Esophagus squamous epithelium (tissue), 4 donors: ENCODE measurements around the gene CSTPP1.

Experiments
- POLR2A ChIP-seq, 4 donors: fragments of 450-650 bp; IDR thresholded peaks; one replicate each; pipeline ENCODE4 v1.6.1; 2017; ENCODE audit warnings: antibody characterized with exemption in 4 of 4, mild to moderate bottlenecking in 4 of 4, moderate library complexity in 3 of 4
- TF ChIP-seq, protein P1 (sequence below), 6 experiments: fragments of 450-650 bp in 4 of 6; fragments of 200-600 bp in 2 of 6; sonication (generic) in 2 of 6; IDR thresholded peaks; one replicate each; pipeline ENCODE4 v1.5.1; 2016 to 2019; ENCODE audit warnings: antibody characterized with exemption in 6 of 6, mild to moderate bottlenecking in 4 of 6, moderate library complexity in 4 of 6

DNA sequence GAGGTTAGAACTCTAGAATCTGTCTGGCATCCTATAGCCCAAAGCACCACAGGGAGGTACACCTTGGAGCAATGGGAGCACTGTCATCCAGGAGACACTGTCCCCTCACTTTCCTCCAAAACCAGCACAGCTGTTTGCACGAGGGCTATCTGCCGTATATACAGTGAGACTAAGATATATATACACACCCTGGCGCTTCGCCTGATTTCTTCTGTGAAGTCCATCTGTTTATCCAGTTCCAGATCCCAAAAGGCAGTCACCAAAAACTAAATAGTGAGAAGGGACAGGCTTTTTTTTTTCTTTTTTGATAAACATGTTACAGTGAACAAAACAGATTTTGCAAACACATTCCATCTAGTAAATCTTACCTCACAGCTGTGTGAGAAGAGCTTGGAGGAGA is 171.7 kb downstream of the CSTPP1 start:
- TF ChIP-seq, protein P1, sequence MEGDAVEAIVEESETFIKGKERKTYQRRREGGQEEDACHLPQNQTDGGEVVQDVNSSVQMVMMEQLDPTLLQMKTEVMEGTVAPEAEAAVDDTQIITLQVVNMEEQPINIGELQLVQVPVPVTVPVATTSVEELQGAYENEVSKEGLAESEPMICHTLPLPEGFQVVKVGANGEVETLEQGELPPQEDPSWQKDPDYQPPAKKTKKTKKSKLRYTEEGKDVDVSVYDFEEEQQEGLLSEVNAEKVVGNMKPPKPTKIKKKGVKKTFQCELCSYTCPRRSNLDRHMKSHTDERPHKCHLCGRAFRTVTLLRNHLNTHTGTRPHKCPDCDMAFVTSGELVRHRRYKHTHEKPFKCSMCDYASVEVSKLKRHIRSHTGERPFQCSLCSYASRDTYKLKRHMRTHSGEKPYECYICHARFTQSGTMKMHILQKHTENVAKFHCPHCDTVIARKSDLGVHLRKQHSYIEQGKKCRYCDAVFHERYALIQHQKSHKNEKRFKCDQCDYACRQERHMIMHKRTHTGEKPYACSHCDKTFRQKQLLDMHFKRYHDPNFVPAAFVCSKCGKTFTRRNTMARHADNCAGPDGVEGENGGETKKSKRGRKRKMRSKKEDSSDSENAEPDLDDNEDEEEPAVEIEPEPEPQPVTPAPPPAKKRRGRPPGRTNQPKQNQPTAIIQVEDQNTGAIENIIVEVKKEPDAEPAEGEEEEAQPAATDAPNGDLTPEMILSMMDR (IDR thresholded peaks at IDR 0.05): no peak
- TF ChIP-seq POLR2A (IDR thresholded peaks at IDR 0.05): no peak
